Fibroblast of skin of right quadriceps (primary cell): ENCODE measurements around the gene GNPTAB.
"Not testable (repeated sequence)": the region's sequence is repeated elsewhere in the genome, so short reads cannot be mapped to it uniquely, and the experiment has no call there.

Experiments used
- DNase-seq: peaks from one replicate; pipeline ENCODE4 v3.0.0-alpha.2; 2013

Gene GNPTAB

GRCh38 chr12:101850199-101850598 is 19.4 kb upstream of the GNPTAB start:
- no peak for DNase-seq

GRCh38 chr12:101847325-101847724 is 16.6 kb upstream of the GNPTAB start:
- DNase-seq: no peak

- no peak for DNase-seq
These were observed 14.5 kb upstream of the GNPTAB start for GRCh38 chr12:101845137-101845711.

- no peak for DNase-seq
These were observed 10.3 kb upstream of the GNPTAB start for GRCh38 chr12:101841069-101841468.

DNA sequence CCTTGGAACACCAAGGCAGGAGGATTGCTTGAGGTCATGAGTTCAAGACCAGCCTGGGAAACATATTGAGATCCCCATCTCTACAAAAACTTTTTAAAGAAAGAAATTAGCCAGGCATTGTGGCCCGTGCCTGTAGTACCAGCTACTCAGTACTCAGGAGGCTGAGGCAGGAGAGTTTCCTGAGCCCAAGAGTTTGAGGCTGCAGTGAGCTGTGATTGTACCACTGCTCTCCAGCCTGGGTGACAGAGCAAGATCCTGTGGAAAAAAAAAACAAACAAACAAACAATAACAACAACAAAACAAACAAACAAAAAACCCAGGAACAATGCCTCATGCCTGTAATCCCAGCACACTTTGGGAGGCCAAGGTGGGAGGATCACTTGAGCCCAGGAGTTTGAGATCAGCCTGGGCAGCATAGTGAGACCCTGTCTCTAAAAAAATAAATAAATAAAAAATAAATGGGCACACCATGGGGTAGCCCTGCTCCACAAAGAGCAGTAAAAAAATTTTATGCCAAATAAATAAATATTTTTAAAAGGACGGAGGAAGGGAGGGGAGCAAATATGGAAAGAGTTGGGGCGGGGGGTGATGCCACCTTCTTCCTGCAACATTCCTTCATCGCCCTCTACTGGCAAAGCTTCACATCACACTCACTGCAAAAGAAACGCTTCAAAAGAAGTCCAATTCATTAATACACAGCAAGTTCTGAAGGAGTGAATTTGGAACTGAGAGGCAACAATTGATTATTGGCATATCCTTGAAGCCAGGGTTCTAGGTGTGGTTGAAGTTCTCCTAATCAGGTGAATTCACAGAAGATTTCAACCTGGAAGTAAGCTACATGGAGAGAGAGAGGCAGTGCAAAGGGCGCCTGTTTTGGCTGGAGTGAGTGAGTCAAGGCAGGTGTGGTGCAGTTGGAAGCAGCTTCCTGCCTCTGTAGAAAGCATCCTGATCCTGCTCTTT is 8.8 kb upstream of the GNPTAB start:
- peak; percentile 50 for DNase-seq

DNA sequence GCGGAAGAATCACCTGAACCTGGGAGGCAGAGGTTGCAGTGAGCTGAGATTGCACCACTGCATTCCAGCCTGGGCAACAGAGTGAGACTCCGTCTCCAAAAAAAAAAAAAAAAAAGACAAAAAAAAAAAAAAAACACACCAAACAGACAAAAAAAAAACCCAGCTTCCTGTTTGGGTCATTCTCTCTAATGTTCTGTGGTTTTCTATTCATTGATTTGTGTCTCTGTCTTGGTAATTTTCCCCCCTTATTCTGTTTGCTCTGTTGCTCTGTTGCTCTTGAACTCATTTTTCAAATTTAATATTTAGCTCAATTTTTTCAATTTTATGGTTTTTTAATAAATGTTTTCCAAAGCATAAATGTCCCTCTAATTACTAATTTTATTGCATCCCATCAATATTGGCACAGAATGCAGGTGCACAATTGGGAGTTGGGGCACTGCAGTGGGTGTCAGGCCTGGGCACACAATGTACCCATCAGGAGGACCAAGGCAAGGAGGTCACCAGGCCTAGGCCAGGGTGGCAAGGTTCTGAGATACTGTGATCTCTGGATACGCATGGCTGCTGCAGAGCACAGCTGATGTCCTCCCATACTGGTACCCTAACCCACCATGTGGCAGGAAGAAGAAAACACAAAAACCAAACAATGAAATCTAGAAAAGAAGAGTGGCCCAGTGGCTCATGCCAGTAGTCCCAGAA is 8.0 kb upstream of the GNPTAB start:
- no peak for DNase-seq

DNA sequence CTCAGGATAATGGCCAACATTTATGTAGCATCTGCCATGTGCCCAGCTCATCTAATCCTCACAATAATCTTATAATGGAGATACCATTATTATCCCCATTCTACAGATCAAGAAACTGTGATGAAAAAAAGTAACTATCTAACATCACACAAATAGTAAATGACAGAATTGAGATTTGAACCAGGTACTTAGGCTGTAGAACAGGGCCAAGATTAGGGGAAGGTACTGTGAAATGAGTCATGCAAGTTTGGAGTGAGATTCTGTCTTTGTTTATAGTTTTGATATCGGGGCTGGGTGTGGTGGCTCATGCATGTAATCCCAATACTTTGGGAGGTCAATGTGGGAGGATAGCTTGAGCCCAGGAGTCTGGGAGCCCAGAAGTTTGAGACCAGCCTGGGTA is 1.3 kb upstream of the GNPTAB start:
- no peak for DNase-seq

GRCh38 chr12:101829639-101830366 is 956 bp downstream of the GNPTAB start:
- no peak for DNase-seq

GRCh38 chr12:101828463-101829196 is 2.1 kb downstream of the GNPTAB start:
- no peak for DNase-seq

GRCh38 chr12:101826766-101827368 is 3.9 kb downstream of the GNPTAB start:
- no peak for DNase-seq

DNA sequence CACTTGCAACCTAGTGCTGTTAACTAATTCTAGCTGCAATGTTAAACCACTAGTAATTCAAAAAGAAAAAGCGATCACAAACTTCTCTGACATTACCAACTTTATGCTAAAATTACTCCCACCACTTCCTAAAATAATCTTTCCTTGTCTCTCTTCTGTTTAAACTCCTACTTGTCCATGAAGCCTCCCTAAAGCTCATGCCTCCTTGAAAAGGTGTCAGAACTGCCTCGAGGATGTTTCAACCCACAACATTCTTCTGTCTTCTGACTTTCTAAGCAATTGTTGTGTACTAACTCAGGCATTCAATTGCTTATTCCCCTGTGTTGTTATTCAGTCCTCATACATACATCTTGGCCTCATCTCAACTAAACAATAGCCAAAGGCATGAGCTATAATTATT is 5.9 kb downstream of the GNPTAB start:
- no peak for DNase-seq

- no peak for DNase-seq
These were observed 6.9 kb downstream of the GNPTAB start for GRCh38 chr12:101823891-101824290.

GRCh38 chr12:101823039-101823438 is 7.7 kb downstream of the GNPTAB start:
- no peak for DNase-seq

GRCh38 chr12:101819467-101819866 is 11.3 kb downstream of the GNPTAB start:
- no peak for DNase-seq

GRCh38 chr12:101818689-101819088 is 12.1 kb downstream of the GNPTAB start:
- DNase-seq: not testable (repeated sequence)

DNA sequence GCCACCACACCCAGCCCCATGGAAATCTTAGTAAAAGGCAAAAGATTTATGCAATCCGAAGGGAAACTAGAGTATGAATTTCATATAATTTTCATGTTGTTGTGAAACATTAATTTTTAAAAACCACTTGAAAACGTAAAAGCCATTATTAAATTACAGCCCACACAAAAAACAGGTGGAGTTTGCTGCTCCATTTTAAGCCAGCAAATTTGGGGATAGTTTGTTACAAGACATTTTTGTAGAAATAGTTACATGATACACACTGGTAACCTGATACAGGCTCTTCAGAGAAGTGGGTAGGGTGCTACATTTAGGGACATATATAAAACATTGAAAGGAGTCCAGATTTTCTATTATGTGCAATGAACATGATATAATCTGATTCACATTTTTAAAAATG is 17.6 kb downstream of the GNPTAB start:
- no peak for DNase-seq

- DNase-seq: not testable (repeated sequence)
These were observed 18.0 kb downstream of the GNPTAB start for GRCh38 chr12:101812716-101813115.

DNA sequence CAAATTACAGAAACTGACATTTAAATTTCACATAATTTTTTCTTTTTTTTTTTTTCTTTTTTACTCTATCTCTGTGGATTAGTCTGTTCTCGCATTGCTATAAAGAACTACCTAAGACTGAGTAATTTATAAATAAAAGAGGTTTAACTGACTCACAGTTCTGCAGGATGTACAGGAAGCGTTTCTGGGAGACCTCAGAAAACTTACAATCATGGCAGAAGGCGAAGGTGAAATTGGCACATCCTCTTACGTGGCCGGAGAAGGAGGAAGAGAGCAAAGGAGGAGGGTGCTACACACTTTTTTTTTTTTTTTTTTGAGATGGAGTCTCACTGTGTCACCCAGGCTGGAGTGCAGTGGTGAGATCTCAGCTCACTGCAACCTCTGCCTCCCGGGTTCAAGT is 19.4 kb downstream of the GNPTAB start:
- not testable (repeated sequence) for DNase-seq

DNA sequence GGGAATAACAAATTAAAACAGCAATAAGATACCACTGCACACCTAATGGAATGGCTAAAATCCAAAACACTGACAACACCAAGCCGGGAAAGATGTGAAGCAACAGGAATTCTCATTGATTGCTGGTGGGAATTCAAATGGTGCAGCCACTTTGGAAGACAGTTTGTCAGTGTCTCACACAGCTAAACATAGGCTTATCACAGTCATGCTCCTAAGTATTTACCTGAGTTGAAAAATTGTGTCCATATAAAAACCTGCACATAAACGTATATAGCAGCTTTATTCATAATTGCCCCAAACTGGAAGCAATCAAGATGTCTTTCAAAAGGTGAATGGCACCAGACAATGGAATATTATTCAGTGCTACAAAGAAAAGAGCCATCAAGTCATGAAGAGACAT is 21.6 kb downstream of the GNPTAB start:
- DNase-seq: no peak

DNA sequence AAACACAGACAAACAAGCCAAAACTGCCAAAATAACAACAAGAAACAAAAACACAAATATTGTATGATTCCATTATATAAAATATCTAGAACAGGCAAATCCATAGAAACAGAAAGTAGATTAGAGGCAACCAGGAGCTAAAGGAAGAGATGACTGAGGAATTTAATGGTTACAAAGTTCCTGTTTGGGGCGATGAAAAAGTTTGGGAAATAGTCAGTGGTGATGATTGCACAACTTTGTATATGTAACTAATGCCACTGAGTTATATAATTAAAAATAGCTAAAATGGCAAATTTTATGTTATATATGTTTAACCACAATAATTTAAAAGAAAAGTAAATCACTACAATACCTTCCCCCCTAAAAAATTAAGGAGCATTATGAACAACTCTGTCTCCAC is 24.5 kb downstream of the GNPTAB start:
- DNase-seq: no peak

- no peak for DNase-seq
These were observed 26.4 kb downstream of the GNPTAB start for GRCh38 chr12:101804409-101804808.

DNA sequence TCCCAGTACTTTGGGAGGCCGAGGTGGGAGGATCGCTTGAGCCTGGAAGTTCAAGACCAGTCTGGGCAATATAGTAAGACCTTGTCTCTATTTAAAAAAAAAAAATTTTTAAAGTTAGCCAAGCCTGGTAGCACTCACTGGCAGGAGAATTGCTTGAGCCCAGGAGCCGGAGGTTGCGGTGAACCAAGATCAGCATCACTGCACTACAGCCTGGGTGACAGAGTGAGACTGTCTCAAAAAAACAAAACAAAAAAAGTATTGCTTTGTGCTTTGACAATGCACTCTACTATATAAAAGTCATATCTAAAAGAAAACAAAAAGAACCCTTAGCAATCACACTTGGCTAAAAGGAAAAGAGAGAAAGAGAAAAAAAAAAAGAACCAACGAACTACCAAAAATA is 26.8 kb downstream of the GNPTAB start:
- no peak for DNase-seq
